ENCODE data around the gene TAF11L9.

GRCh38 chr5:17634160-17634559, 40.0 kb upstream of the TAF11L9 start, which contains the start of gene TAF11L14:
- no peak for TF ChIP-seq CTCF (IDR thresholded peaks at IDR 0.05; ENCODE audit: borderline replicate concordance, extremely low read depth, low read length, poor library complexity, severe bottlenecking)
- no peak for TF ChIP-seq EZH2 (IDR thresholded peaks at IDR 0.05; ENCODE audit: borderline replicate concordance, low read depth, low read length, severe bottlenecking)

Measured in DND-41 (cell line).